Heart left ventricle (tissue), 13 donors: ENCODE data around the gene SFMBT2.

Experiments
- CTCF ChIP-seq, 12 donors: fragments of 200-600 bp; sonication (generic) in 4 of 12; IDR thresholded peaks; one replicate each; pipeline versions ENCODE4 v1.5.0 to v1.8.0; 2018 to 2022; ENCODE audit warnings: antibody characterized with exemption in 12 of 12, mild to moderate bottlenecking in 5 of 12
- POLR2A ChIP-seq, 2 donors: fragments of 450-650 bp; IDR thresholded peaks; one replicate each; pipeline ENCODE4 v1.6.1; 2017; ENCODE audit warnings: antibody characterized with exemption in 2 of 2, mild to moderate bottlenecking in 2 of 2, moderate library complexity in 2 of 2
- donor health status: ischemic (EF 13 %, LVEDD 7.1; RV severe dilation, severe dysfunction).
- donor health status: DM: no; HTN: yes; CAD: no.
- donor health status: DM: no; HTN: no; CAD: no.
- donor health status: ischemic (EF 25% LVEDD 6.9; RV normal size, moderate dysfunction).
- donor health status: ischemic (EF 25% LVEDD 5.7; RV mildly dilated, moderate dysfunction).
- donor health status: ischemic (EF 35%, LVEDD 5.7; RV mildly dilated, moderate dysfunction).
- donor health status: nonischemic (EF 11% LVEDD 7.7; RV severe dilation, severe dysfunction).
- donor health status: DM: yes; HTN: yes; CAD: no.
- donor health status: PGD.
- donor health status: ischemic (EF 29% LVEDD 5.4; RV normal size, mild dysfunction).
- donor health status: nonischemic (EF 23%, LVEDD 6.1; RV moderate dilation, normal function).

- TF ChIP-seq CTCF (IDR thresholded peaks at IDR 0.05) = no peak
- no peak for TF ChIP-seq POLR2A (IDR thresholded peaks at IDR 0.05)
These were observed 46.4 kb downstream of the SFMBT2 start for GRCh38 chr10:7364474-7364873.
